Suprapubic skin (tissue), 4 donors: ENCODE results near the gene CRKL. TPM values are rescaled to one million over a fixed set of nuclear protein-coding genes. Genes with fewer than 3 reads are reported as not detected.

ENCODE experiments used
- DNase-seq, 2 donors: peaks; one replicate each; pipeline ENCODE4 v3.0.0-alpha.2; 2019; ENCODE audit warnings: low spot score in 2 of 2
- H3K27ac ChIP-seq: fragments of 200-600 bp; sonication (generic); one replicate; pipeline ENCODE4 v1.5.1; 2019
- H3K27me3 ChIP-seq: fragments of 200-600 bp; sonication (generic); one replicate; pipeline ENCODE4 v1.5.1; 2019
- H3K36me3 ChIP-seq: fragments of 200-600 bp; sonication (generic); one replicate; pipeline ENCODE4 v1.5.1; 2019
- H3K4me1 ChIP-seq: fragments of 200-600 bp; sonication (generic); one replicate; pipeline ENCODE4 v1.5.1; 2019
- H3K4me3 ChIP-seq: fragments of 200-600 bp; sonication (generic); one replicate; pipeline ENCODE4 v1.5.1; 2019; ENCODE audit warnings: mild to moderate bottlenecking
- H3K9me3 ChIP-seq: fragments of 200-600 bp; sonication (generic); one replicate; pipeline ENCODE4 v1.5.1; 2019
- EP300 ChIP-seq: sonication (generic); formaldehyde crosslinking; IDR thresholded peaks from one replicate; pipeline ENCODE4 v1.6.1; 2017; ENCODE audit warnings: antibody characterized with exemption
- POLR2A ChIP-seq, 2 donors: fragments of 450-650 bp; IDR thresholded peaks; one replicate each; pipeline ENCODE4 v1.6.1; 2017; ENCODE audit warnings: antibody characterized with exemption in 2 of 2, mild to moderate bottlenecking in 2 of 2, moderate library complexity in 2 of 2
- POLR2AphosphoS5 ChIP-seq, 3 donors: sonication (generic); formaldehyde crosslinking; IDR thresholded peaks; one replicate each; pipeline ENCODE4 v1.6.1; 2017; ENCODE audit warnings: antibody characterized with exemption in 3 of 3
- WGBS: methylation state at CpG from one replicate; pipeline ENCODE4 v1.1.5; 2018; 5-methylcytosine and 5-hydroxymethylcytosine counted together
- total RNA-seq, 4 donors: library from RNA; depleted of rRNA; stranded (reverse); fragments of >200 nt; gene quantifications; one replicate each; pipeline ENCODE4 v1.1.0, GENCODE V29; 2016
- TF ChIP-seq, protein P1 (sequence below), 2 donors: fragments of 200-600 bp in 1 of 2; fragments of 450-650 bp in 1 of 2; sonication (generic) in 1 of 2; IDR thresholded peaks; one replicate each; pipeline ENCODE4 v1.5.1; 2016 to 2019; ENCODE audit warnings: antibody characterized with exemption in 2 of 2, mild to moderate bottlenecking in 1 of 2, moderate library complexity in 1 of 2

CRKL gene
- total RNA-seq, 4 donors from 2014 or later: 52.7 to 75.3 (median 71.9) TPM

DNA sequence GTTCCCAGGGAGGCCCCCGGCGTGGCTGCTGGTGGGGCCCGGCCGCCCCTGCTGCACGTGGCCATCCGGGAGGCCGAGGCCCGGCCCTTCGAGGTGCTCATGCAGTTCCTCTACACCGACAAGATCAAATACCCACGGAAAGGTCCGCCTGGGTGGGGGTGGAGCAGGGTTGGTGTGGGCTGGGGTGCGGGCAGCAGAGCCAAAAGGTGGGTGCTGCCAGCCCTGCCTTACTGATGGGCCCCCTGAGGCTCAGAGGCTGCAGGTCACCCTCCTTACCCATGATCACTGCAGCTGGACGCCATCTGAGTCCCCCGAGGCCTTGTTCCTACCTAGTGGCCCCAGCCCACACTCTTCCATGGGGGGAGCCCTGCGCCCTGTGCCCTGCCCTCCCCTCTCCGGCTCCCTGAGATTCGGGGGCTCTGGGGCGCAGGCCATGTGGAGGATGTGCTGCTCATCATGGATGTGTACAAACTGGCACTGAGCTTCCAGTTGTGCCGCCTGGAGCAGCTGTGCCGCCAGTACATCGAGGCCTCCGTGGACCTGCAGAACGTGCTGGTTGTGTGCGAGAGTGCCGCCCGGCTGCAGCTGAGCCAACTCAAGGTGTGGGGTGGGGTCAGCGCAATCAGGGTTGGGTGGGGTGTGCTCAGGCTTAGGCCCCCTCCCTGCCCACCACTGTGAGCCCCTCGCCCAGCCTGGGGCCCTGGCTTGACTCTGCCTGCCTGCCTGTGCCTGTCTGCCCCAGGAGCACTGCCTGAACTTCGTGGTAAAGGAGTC is 77.1 kb downstream of the CRKL start:
- no peak overlapping the region for H3K4me3 ChIP-seq
- no peak overlapping the region for H3K27ac ChIP-seq
- TF ChIP-seq, protein P1, sequence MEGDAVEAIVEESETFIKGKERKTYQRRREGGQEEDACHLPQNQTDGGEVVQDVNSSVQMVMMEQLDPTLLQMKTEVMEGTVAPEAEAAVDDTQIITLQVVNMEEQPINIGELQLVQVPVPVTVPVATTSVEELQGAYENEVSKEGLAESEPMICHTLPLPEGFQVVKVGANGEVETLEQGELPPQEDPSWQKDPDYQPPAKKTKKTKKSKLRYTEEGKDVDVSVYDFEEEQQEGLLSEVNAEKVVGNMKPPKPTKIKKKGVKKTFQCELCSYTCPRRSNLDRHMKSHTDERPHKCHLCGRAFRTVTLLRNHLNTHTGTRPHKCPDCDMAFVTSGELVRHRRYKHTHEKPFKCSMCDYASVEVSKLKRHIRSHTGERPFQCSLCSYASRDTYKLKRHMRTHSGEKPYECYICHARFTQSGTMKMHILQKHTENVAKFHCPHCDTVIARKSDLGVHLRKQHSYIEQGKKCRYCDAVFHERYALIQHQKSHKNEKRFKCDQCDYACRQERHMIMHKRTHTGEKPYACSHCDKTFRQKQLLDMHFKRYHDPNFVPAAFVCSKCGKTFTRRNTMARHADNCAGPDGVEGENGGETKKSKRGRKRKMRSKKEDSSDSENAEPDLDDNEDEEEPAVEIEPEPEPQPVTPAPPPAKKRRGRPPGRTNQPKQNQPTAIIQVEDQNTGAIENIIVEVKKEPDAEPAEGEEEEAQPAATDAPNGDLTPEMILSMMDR (IDR thresholded peaks at IDR 0.05): no peak
- TF ChIP-seq EP300 (no peak), POLR2A (IDR thresholded peaks at IDR 0.05) (no peak), POLR2AphosphoS5 (IDR thresholded peaks at IDR 0.05) (no peak)
- H3K36me3 ChIP-seq: peaks cover 93% of the 10 kb centered on the region
- no peaks in the 10 kb centered on the region for H3K27me3 ChIP-seq
- WGBS: 70% methylated on average over 2 of the region's 30 CpGs
- DNase-seq: no peak
- H3K4me1 ChIP-seq: peaks cover under 1% of the 10 kb centered on the region
- H3K9me3 ChIP-seq: no peaks in the 10 kb centered on the region

DNA sequence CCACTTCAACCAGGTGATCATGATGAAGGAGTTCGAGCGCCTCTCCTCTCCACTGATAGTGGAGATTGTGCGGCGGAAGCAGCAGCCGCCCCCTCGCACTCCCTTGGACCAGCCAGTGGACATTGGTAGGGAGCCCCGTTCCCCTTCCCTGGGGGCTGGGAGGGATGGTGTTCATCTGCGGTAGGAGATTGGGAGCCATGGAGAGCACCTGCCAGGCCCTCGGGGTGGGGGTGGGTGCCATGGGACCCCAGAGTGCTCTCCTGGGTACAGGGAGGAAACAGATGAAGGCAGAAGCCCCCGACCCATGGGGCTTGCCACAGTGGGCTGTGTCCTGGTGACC is 77.7 kb downstream of the CRKL start:
- Histone ChIP-seq H3K4me3 (no peak overlapping the region), H3K36me3 (peaks cover 95% of the 10 kb centered on the region), H3K27ac (no peak overlapping the region), H3K9me3 (no peaks in the 10 kb centered on the region), H3K4me1 (peaks cover 6% of the 10 kb centered on the region), H3K27me3 (no peaks in the 10 kb centered on the region)
- TF ChIP-seq, protein P1 (IDR thresholded peaks at IDR 0.05): no peak
- TF ChIP-seq EP300 (no peak), POLR2A (IDR thresholded peaks at IDR 0.05) (no peak)
- DNase-seq: no peak
- WGBS: 90% methylated on average over 6 of the region's 10 CpGs

DNA sequence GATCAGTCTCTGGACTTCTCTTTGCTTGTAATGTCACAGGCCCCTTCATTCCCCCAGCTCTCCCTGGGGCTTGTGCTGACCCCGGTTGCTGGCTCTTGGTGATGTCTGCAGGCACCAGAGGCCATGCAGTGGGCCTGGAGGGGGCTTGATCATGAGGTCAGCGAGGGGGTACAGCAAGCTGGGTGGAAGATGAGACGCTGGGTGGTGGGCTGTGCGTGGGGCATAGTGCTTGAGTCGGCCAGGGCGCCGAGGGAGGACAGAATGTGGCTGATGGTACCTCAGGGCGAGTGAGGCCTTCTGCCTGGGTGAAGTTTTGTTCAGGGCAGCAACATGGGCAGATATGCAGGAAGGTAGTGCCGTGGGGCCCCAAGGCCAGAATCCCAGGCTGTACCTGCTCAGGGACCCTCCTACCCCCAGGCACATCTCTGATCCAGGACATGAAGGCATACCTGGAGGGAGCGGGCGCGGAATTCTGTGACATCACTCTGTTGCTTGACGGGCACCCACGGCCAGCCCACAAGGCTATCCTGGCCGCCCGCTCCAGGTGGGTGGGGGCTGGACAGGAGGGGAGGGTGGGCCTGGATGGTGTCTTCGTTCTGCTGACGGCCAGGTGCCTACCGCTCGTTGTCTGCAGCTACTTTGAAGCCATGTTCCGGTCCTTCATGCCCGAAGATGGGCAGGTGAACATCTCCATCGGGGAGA is 78.3 kb downstream of the CRKL start:
- Histone ChIP-seq H3K9me3 (no peaks in the 10 kb centered on the region), H3K4me1 (peaks cover 12% of the 10 kb centered on the region), H3K4me3 (no peak overlapping the region), H3K36me3 (peaks cover 92% of the 10 kb centered on the region), H3K27ac (no peak overlapping the region), H3K27me3 (no peaks in the 10 kb centered on the region)
- 96% methylated on average over 12 of the region's 23 CpGs for WGBS
- no peak for TF ChIP-seq POLR2A (IDR thresholded peaks at IDR 0.05)
- no peak for TF ChIP-seq POLR2AphosphoS5 (IDR thresholded peaks at IDR 0.05)
- no peak for TF ChIP-seq EP300
- TF ChIP-seq, protein P1 (IDR thresholded peaks at IDR 0.05): no peak
- no peak for DNase-seq

DNA sequence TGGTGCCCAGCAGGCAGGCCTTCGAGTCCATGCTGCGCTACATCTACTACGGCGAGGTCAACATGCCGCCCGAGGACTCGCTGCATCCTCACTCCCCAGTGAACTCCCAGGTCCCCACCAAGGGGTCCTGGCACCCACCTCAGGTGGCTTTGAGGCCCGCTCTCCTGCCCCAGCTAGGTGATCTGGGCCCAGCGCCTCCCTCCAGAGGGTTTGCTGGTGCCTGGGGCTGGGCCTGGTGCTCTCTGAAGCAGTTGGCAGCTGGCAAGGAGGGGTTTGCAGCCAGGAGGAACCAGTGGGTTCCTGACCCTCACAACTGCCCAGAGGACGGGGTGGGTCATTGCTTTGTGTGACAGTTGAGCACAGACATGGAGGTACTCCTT is 78.8 kb downstream of the CRKL start:
- H3K4me1 ChIP-seq: peaks cover 17% of the 10 kb centered on the region
- H3K36me3 ChIP-seq: peaks cover 88% of the 10 kb centered on the region

More for the DNA sequence above, 78.8 kb downstream of the CRKL start:
- no peaks in the 10 kb centered on the region for H3K27me3 ChIP-seq
- no peak for DNase-seq
- no peaks in the 10 kb centered on the region for H3K9me3 ChIP-seq
- WGBS: 93% methylated on average over 3 of the region's 10 CpGs
- no peak overlapping the region for H3K4me3 ChIP-seq
- H3K27ac ChIP-seq: no peak overlapping the region
- TF ChIP-seq EP300: no peak
- TF ChIP-seq, protein P1 (IDR thresholded peaks at IDR 0.05): no peak
- TF ChIP-seq POLR2AphosphoS5 (IDR thresholded peaks at IDR 0.05): no peak
- no peak for TF ChIP-seq POLR2A (IDR thresholded peaks at IDR 0.05)
